NB4 (cell line): ENCODE results near the gene MYOM3.

Experiments used
- DNase-seq: peaks from one replicate; pipeline ENCODE4 v3.0.0; 2010; ENCODE audit warnings: low read depth
- H3K4me3 ChIP-seq: one replicate; pipeline ENCODE4 v1.5.1; 2011; ENCODE audit warnings: mild to moderate bottlenecking, low read depth, low read length, moderate library complexity
- MYC ChIP-seq: IDR thresholded peaks from 2 replicates; pipeline ENCODE4 v1.6.1; 2011; ENCODE audit warnings: low read depth, low read length
- POLR2A ChIP-seq: IDR thresholded peaks from 2 replicates; pipeline ENCODE4 v1.6.1; 2011; ENCODE audit warnings: mild to moderate bottlenecking; ENCODE audit not compliant: insufficient read length; ENCODE audit errors: extremely low read depth
- TF ChIP-seq, protein P1 (sequence below): IDR thresholded peaks from 2 replicates; pipeline ENCODE4 v1.6.1; 2011; ENCODE audit warnings: low read depth, low read length
- TF ChIP-seq, protein P2 (sequence below): IDR thresholded peaks from one replicate; pipeline ENCODE4 v1.5.1; 2012; ENCODE audit warnings: low read depth, low read length

The MYOM3 gene

DNA sequence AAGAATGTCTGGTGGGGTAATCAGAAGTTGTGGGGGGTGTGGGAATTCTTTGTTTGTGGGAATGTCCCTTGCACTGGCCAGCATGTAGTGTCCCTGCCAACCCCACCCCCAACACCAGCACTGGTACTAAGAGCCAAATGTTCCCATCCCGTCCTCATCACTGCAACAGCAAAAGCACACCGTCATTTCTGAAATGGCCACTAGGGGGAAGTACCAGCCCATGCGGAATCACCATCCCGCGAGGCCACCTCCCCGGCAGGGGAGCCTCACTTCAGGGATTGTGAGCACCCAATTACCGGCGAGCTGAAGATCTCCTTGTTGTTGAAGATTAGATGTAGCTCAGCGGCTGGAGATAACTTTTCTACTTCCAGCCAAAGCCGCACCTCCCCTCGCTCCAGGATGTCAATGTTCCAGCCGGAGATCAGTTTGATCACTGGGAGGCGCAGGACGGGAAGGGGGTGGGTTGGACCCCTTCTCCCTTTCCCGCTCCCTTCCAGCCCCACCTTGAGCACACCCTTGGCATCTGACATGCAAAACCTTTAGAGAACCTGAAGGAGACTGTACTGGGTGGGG is 41.0 kb downstream of the MYOM3 start:
- H3K4me3 ChIP-seq: no peak overlapping the region
- TF ChIP-seq POLR2A: no peak
- TF ChIP-seq MYC: peak; percentile 81
- TF ChIP-seq, protein P1, sequence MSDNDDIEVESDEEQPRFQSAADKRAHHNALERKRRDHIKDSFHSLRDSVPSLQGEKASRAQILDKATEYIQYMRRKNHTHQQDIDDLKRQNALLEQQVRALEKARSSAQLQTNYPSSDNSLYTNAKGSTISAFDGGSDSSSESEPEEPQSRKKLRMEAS: peak; percentile 73; the same call in 1 of the 2 replicates
- TF ChIP-seq, protein P2, sequence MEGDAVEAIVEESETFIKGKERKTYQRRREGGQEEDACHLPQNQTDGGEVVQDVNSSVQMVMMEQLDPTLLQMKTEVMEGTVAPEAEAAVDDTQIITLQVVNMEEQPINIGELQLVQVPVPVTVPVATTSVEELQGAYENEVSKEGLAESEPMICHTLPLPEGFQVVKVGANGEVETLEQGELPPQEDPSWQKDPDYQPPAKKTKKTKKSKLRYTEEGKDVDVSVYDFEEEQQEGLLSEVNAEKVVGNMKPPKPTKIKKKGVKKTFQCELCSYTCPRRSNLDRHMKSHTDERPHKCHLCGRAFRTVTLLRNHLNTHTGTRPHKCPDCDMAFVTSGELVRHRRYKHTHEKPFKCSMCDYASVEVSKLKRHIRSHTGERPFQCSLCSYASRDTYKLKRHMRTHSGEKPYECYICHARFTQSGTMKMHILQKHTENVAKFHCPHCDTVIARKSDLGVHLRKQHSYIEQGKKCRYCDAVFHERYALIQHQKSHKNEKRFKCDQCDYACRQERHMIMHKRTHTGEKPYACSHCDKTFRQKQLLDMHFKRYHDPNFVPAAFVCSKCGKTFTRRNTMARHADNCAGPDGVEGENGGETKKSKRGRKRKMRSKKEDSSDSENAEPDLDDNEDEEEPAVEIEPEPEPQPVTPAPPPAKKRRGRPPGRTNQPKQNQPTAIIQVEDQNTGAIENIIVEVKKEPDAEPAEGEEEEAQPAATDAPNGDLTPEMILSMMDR: peak; percentile 88
- DNase-seq: peak; percentile 77

DNA sequence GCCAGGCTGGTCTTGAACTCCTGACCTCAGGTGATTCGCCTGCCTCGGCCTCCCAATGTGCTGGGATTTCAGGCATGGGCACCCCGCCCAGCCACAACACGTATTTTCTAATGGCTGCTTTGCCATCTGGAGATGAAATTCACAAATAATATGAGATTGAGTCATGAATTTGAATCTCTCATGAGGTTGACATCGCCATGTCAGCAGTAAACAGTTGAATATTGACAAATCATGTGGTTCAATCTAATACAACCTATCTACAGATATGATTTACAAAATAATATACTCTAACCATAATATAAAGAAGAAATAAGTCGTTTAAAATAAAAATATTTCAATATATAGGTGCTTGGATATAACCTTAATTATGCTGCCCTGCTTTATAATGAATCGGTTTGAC is 42.1 kb downstream of the MYOM3 start:
- TF ChIP-seq, protein P2: no peak
- TF ChIP-seq, protein P1: no peak
- TF ChIP-seq MYC (no peak), POLR2A (no peak)
- no peak overlapping the region for H3K4me3 ChIP-seq
- DNase-seq: no peak

DNA sequence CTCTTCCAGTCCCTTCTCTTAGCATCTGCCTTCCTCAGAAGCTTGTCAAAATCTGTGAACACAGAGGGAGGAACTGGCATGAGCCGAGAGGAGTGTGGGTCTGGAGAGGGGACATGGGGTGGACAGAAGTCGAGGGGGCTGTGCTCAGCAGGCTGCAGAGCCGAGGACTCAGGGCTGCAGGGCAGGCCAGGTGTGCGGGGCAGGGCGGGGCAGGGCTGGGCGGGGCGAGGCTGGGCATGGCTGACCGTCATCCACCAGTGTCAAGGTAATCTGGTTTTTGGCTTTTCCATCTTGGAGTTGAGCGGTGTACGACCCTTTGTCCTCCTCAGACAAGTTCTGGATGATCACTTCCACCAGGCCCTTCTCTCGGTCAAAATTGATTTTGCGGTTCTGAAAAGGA is 44.0 kb downstream of the MYOM3 start:
- no peak overlapping the region for H3K4me3 ChIP-seq

DNA sequence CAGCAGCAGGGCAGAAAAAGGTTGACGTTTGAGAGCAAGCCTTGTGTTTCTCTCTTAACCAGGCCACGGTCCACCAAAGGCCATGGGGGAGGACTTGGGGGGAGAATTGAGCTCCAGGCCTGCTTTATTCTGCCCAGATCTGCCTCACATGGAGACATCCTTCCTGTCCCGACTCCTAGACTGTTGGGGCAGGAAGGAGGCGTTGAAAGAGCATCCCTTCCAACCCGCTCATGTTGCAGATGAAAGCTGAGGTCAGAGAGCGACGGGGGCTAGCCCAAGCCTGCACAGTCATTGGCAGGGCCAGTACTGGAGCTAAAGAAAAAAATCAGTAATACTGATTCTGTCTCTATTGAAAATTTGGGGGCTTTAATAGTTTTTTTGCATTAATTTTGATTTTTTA is 46.6 kb downstream of the MYOM3 start:
- TF ChIP-seq, protein P2: no peak
- TF ChIP-seq, protein P1: no peak
- no peak for TF ChIP-seq POLR2A
- TF ChIP-seq MYC: no peak
- H3K4me3 ChIP-seq: no peak overlapping the region
- no peak for DNase-seq

More for the DNA sequence above, 44.0 kb downstream of the MYOM3 start:
- TF ChIP-seq MYC (no peak), POLR2A (no peak)
- TF ChIP-seq, protein P1: no peak
- TF ChIP-seq, protein P2: no peak
- DNase-seq: no peak

DNA sequence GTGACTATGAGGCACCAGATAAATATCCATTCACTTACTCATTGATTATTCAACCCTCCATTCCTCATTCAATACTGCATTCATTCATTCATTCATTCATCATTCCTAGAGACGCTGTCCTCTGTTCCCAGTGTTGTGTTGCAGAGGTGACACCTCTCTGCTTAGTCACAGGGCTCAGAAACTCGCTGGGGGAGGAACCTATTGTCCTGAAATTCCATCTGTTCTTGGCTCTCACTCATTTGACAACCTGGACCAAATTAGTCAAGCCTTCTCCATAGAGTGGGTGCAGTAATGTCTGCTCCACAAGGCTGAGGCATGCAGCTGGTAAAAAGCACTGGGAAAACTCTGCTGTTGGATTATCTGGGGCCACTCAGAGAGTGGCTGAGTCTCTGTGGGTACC is 49.7 kb downstream of the MYOM3 start:
- no peak overlapping the region for H3K4me3 ChIP-seq
- no peak for DNase-seq
- TF ChIP-seq, protein P2: no peak
- no peak for TF ChIP-seq MYC
- TF ChIP-seq, protein P1: no peak
- TF ChIP-seq POLR2A: no peak
